Astrocyte (in vitro differentiated cells and primary cell): ENCODE data around the gene ECE1.

Experiments used
- CTCF ChIP-seq: IDR thresholded peaks from 2 replicates; pipeline ENCODE4 v1.5.1; 2011; ENCODE audit warnings: low read depth, mild to moderate bottlenecking, inconsistent platforms, low read length, moderate library complexity; ENCODE audit not compliant: insufficient read depth
- EZH2 ChIP-seq: IDR thresholded peaks from 2 replicates; pipeline ENCODE4 v1.6.1; 2012; ENCODE audit warnings: mild to moderate bottlenecking, low read length, inconsistent platforms; ENCODE audit not compliant: insufficient read depth

GRCh38 chr1:21200767-21201166, 89.5 kb downstream of the ECE1 start:
- no peak for TF ChIP-seq CTCF
- TF ChIP-seq EZH2 = no peak
